Liver (tissue), 9 donors: ENCODE data around the gene EPS8. TPM values are rescaled to one million over a fixed set of nuclear protein-coding genes. Genes with fewer than 3 reads are reported as not detected.

Source experiments
- DNase-seq: peaks from one replicate; pipeline ENCODE4 v3.0.0-alpha.2; 2017; ENCODE audit warnings: low spot score
- H3K27ac ChIP-seq, 2 donors: one replicate each; pipeline ENCODE4 v1.7.0; 2013; ENCODE audit warnings: inconsistent platforms in 2 of 2, low read length in 2 of 2, control low read depth in 1 of 2, low read depth in 1 of 2, mild to moderate bottlenecking in 1 of 2
- H3K27me3 ChIP-seq, 4 donors: one replicate each; pipeline versions ENCODE4 v1.6.1 to v1.7.0; 2013; ENCODE audit warnings: low read length in 3 of 4, inconsistent platforms in 1 of 4, mild to moderate bottlenecking in 1 of 4, moderate library complexity in 1 of 4; ENCODE audit not compliant: control insufficient read depth in 4 of 4, insufficient read depth in 4 of 4
- H3K36me3 ChIP-seq, 4 donors: one replicate each; pipeline versions ENCODE4 v1.6.1 to v1.7.0; 2013; ENCODE audit warnings: low read length in 3 of 4, mild to moderate bottlenecking in 3 of 4, low read depth in 1 of 4, moderate library complexity in 1 of 4; ENCODE audit not compliant: control insufficient read depth in 4 of 4, insufficient read depth in 3 of 4
- H3K4me1 ChIP-seq, 4 donors: one replicate each; pipeline versions ENCODE4 v1.6.1 to v1.7.0; 2013; ENCODE audit warnings: low read length in 3 of 4, mild to moderate bottlenecking in 3 of 4, moderate library complexity in 1 of 4; ENCODE audit not compliant: control insufficient read depth in 4 of 4, insufficient read depth in 4 of 4
- H3K4me3 ChIP-seq, 3 donors: one replicate each; pipeline versions ENCODE4 v1.6.1 to v1.7.0; 2013; ENCODE audit warnings: low read length in 3 of 3, control low read depth in 1 of 3, low read depth in 1 of 3, mild to moderate bottlenecking in 1 of 3
- H3K9ac ChIP-seq, 2 donors: one replicate each; pipeline ENCODE4 v1.7.0; 2013; ENCODE audit warnings: low read length in 2 of 2, mild to moderate bottlenecking in 2 of 2, moderate library complexity in 2 of 2, control low read depth in 1 of 2, low read depth in 1 of 2
- H3K9me3 ChIP-seq, 4 donors: one replicate each; pipeline versions ENCODE4 v1.6.1 to v1.7.0; 2013; ENCODE audit warnings: low read length in 3 of 4; ENCODE audit not compliant: control insufficient read depth in 4 of 4
- FOXA1 ChIP-seq: IDR thresholded peaks from 2 replicates; pipeline ENCODE4 v1.6.1; 2016; ENCODE audit warnings: antibody characterized with exemption
- FOXA2 ChIP-seq: IDR thresholded peaks from 2 replicates; pipeline ENCODE4 v1.6.1; 2016; ENCODE audit warnings: antibody characterized with exemption
- GABPA ChIP-seq, 2 donors: IDR thresholded peaks in 1 of 2; conservative IDR thresholded peaks in 1 of 2; 2 replicates each; pipeline ENCODE4 v1.6.1; 2016; ENCODE audit warnings: antibody characterized with exemption in 2 of 2, mild to moderate bottlenecking in 1 of 2, moderate library complexity in 1 of 2
- HNF4A ChIP-seq, 2 donors: conservative IDR thresholded peaks; 2 replicates each; pipeline ENCODE4 v1.6.1; 2016; ENCODE audit warnings: antibody characterized with exemption in 2 of 2, mild to moderate bottlenecking in 2 of 2
- HNF4G ChIP-seq: IDR thresholded peaks from 2 replicates; pipeline ENCODE4 v1.6.1; 2016; ENCODE audit warnings: antibody characterized with exemption
- JUND ChIP-seq, 2 donors: IDR thresholded peaks; 2 replicates each; pipeline ENCODE4 v1.6.1; 2016; ENCODE audit warnings: antibody characterized with exemption in 2 of 2
- NR2F2 ChIP-seq: IDR thresholded peaks from 2 replicates; pipeline ENCODE4 v1.6.1; 2016; ENCODE audit warnings: antibody characterized with exemption
- RAD21 ChIP-seq, 2 donors: IDR thresholded peaks; 2 replicates each; pipeline ENCODE4 v1.6.1; 2016; ENCODE audit warnings: antibody characterized with exemption in 2 of 2, mild to moderate bottlenecking in 2 of 2
- RXRA ChIP-seq, 2 donors: IDR thresholded peaks; 2 replicates each; pipeline ENCODE4 v1.6.1; 2017 to 2018; ENCODE audit warnings: antibody characterized with exemption in 2 of 2, mild to moderate bottlenecking in 1 of 2
- SP1 ChIP-seq: IDR thresholded peaks from 2 replicates; pipeline ENCODE4 v1.6.1; 2018; ENCODE audit warnings: antibody characterized with exemption, mild to moderate bottlenecking
- TAF1 ChIP-seq: conservative IDR thresholded peaks from 2 replicates; pipeline ENCODE4 v1.6.1; 2016; ENCODE audit warnings: antibody characterized with exemption, mild to moderate bottlenecking
- YY1 ChIP-seq: IDR thresholded peaks from 2 replicates; pipeline ENCODE4 v1.6.1; 2016; ENCODE audit warnings: antibody characterized with exemption, mild to moderate bottlenecking
- WGBS: extraction: QIAGEN DNeasy Blood & Tissue Kit; methylation state at CpG from one replicate; pipeline ENCODE4 v1.1.7; 2013; 5-methylcytosine and 5-hydroxymethylcytosine counted together
- polyA plus RNA-seq, 2 donors: library from polyadenylated mRNA; stranded (reverse) in 1 of 2; unstranded in 1 of 2; fragments of 200-250 nt in 1 of 2; fragments of >200 nt in 1 of 2; fragmentation: Nextera tagmentation in 1 of 2; extraction: Ambion mirVana in 1 of 2; gene quantifications; one replicate each; pipeline versions ENCODE4 v1.2.1 to v1.2.3, GENCODE V29; 2013 to 2015
- total RNA-seq, 2 donors: library from RNA; depleted of rRNA; stranded (reverse); fragments of >200 nt; gene quantifications; one replicate each; pipeline ENCODE4 v1.2.3, GENCODE V29; 2014
- TF ChIP-seq, protein P1 (sequence below): IDR thresholded peaks from 2 replicates; pipeline ENCODE4 v1.6.1; 2016; ENCODE audit warnings: antibody characterized with exemption, mild to moderate bottlenecking
- TF ChIP-seq, protein P2 (sequence below): fragments of 150-350 bp; IDR thresholded peaks from 2 replicates; pipeline ENCODE4 v1.5.1; 2017; ENCODE audit warnings: improper control_type of control experiment, low read depth, low read length; ENCODE audit not compliant: missing input control
- TF ChIP-seq, protein P3 (sequence below): IDR thresholded peaks from 2 replicates; pipeline ENCODE4 v1.6.1; 2016; ENCODE audit warnings: antibody characterized with exemption
- TF ChIP-seq, protein P4 (sequence below): IDR thresholded peaks from 2 replicates; pipeline ENCODE4 v1.6.1; 2016; ENCODE audit warnings: antibody characterized with exemption
- TF ChIP-seq, protein P5 (sequence below): IDR thresholded peaks from 2 replicates; pipeline ENCODE4 v1.6.1; 2016; ENCODE audit warnings: antibody characterized with exemption
- donor health status: healthy.
- donor health status: healthy.
- donor health status: healthy.
- donor health status: healthy.
- donor health status: healthy.

Gene EPS8
- total and polyA plus RNA-seq, 4 donors: 13.7 to 40.2 (median 15.0) TPM

DNA sequence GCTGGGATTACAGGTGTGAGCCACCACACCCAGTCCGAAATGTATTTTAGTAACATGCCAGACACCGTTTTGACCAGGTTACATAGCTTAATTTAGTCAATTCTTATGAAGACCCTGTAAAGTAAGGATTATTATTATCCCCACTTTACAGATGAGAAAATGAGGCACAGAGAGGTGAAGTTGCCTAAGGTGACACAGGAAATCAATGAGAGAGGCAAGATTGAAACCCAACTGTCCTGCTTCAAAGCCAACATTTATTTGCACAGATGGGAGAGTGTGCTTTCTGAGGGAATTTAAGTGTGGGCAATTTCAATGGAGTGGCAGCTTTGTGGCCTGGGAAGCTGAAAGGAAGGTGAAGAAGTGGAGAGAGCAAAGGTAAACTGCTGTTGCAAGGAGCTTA is 19.1 kb upstream of the EPS8 start:
- Histone ChIP-seq H3K27ac (no peak overlapping the region), H3K36me3 (no peaks in the 10 kb centered on the region), H3K9me3 (no peaks in the 10 kb centered on the region), H3K4me3 (no peak overlapping the region), H3K9ac (no peak overlapping the region), H3K4me1 (no peaks in the 10 kb centered on the region), H3K27me3 (no peaks in the 10 kb centered on the region)
- WGBS: 92% methylated on average over 2 of the region's 2 CpGs
- no peak for DNase-seq
- TF ChIP-seq JUND (IDR thresholded peaks at IDR 0.05) (no peak), HNF4A (conservative IDR thresholded peaks at IDR 0.05) (no peak), NR2F2 (no peak), RXRA (IDR thresholded peaks at IDR 0.05) (no peak), SP1 (no peak), FOXA1 (no peak), RAD21 (IDR thresholded peaks at IDR 0.05) (no peak), YY1 (no peak)
- TF ChIP-seq, protein P1, sequence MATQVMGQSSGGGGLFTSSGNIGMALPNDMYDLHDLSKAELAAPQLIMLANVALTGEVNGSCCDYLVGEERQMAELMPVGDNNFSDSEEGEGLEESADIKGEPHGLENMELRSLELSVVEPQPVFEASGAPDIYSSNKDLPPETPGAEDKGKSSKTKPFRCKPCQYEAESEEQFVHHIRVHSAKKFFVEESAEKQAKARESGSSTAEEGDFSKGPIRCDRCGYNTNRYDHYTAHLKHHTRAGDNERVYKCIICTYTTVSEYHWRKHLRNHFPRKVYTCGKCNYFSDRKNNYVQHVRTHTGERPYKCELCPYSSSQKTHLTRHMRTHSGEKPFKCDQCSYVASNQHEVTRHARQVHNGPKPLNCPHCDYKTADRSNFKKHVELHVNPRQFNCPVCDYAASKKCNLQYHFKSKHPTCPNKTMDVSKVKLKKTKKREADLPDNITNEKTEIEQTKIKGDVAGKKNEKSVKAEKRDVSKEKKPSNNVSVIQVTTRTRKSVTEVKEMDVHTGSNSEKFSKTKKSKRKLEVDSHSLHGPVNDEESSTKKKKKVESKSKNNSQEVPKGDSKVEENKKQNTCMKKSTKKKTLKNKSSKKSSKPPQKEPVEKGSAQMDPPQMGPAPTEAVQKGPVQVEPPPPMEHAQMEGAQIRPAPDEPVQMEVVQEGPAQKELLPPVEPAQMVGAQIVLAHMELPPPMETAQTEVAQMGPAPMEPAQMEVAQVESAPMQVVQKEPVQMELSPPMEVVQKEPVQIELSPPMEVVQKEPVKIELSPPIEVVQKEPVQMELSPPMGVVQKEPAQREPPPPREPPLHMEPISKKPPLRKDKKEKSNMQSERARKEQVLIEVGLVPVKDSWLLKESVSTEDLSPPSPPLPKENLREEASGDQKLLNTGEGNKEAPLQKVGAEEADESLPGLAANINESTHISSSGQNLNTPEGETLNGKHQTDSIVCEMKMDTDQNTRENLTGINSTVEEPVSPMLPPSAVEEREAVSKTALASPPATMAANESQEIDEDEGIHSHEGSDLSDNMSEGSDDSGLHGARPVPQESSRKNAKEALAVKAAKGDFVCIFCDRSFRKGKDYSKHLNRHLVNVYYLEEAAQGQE: no peak
- TF ChIP-seq, protein P2, sequence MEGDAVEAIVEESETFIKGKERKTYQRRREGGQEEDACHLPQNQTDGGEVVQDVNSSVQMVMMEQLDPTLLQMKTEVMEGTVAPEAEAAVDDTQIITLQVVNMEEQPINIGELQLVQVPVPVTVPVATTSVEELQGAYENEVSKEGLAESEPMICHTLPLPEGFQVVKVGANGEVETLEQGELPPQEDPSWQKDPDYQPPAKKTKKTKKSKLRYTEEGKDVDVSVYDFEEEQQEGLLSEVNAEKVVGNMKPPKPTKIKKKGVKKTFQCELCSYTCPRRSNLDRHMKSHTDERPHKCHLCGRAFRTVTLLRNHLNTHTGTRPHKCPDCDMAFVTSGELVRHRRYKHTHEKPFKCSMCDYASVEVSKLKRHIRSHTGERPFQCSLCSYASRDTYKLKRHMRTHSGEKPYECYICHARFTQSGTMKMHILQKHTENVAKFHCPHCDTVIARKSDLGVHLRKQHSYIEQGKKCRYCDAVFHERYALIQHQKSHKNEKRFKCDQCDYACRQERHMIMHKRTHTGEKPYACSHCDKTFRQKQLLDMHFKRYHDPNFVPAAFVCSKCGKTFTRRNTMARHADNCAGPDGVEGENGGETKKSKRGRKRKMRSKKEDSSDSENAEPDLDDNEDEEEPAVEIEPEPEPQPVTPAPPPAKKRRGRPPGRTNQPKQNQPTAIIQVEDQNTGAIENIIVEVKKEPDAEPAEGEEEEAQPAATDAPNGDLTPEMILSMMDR: no peak
- TF ChIP-seq, protein P3, sequence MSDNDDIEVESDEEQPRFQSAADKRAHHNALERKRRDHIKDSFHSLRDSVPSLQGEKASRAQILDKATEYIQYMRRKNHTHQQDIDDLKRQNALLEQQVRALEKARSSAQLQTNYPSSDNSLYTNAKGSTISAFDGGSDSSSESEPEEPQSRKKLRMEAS: no peak
- TF ChIP-seq, protein P4, sequence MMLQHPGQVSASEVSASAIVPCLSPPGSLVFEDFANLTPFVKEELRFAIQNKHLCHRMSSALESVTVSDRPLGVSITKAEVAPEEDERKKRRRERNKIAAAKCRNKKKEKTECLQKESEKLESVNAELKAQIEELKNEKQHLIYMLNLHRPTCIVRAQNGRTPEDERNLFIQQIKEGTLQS: no peak
- TF ChIP-seq, protein P5, sequence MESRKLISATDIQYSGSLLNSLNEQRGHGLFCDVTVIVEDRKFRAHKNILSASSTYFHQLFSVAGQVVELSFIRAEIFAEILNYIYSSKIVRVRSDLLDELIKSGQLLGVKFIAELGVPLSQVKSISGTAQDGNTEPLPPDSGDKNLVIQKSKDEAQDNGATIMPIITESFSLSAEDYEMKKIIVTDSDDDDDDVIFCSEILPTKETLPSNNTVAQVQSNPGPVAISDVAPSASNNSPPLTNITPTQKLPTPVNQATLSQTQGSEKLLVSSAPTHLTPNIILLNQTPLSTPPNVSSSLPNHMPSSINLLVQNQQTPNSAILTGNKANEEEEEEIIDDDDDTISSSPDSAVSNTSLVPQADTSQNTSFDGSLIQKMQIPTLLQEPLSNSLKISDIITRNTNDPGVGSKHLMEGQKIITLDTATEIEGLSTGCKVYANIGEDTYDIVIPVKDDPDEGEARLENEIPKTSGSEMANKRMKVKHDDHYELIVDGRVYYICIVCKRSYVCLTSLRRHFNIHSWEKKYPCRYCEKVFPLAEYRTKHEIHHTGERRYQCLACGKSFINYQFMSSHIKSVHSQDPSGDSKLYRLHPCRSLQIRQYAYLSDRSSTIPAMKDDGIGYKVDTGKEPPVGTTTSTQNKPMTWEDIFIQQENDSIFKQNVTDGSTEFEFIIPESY: no peak

DNA sequence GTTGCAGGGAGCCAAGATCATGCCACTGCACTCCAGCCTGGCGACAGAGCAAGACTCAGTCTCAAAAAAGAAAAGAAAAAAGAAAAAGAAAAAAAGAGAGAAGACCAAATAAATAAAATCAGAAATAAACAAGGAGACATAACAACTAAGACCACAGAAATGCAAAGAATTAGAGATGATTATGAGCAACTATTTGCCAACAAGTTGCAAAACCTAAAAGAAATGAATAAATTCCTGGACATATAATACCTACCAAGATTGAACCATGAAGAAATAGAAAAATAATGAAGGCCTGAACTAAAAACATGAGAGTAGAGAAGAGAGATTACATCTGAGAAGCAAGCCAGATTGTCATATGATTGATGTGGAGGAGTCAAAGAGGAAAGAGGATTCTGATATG is 17.6 kb upstream of the EPS8 start:
- no peaks in the 10 kb centered on the region for H3K27me3 ChIP-seq
- H3K4me1 ChIP-seq: no peaks in the 10 kb centered on the region
- H3K9ac ChIP-seq: no peak overlapping the region
- H3K4me3 ChIP-seq: no peak overlapping the region
- no peak overlapping the region for H3K27ac ChIP-seq
- WGBS: 97% methylated on average over 1 of the region's 1 CpG
- DNase-seq: no peak
- H3K9me3 ChIP-seq: no peaks in the 10 kb centered on the region
- H3K36me3 ChIP-seq: no peaks in the 10 kb centered on the region
- TF ChIP-seq FOXA1 (no peak), NR2F2 (no peak), YY1 (no peak), FOXA2 (no peak), HNF4G (no peak), SP1 (no peak), HNF4A (conservative IDR thresholded peaks at IDR 0.05) (no peak), JUND (IDR thresholded peaks at IDR 0.05) (no peak), TAF1 (no peak), GABPA (IDR thresholded peaks at IDR 0.05 in 1 of 2, conservative IDR thresholded peaks at IDR 0.05 in 1 of 2) (no peak)
- TF ChIP-seq, protein P3: no peak
- TF ChIP-seq, protein P1: no peak
- TF ChIP-seq, protein P4: no peak
- TF ChIP-seq, protein P2: no peak
